HG03103 (cell line): Measurements from ENCODE around the gene PHF2.

ENCODE experiments used
- ATAC-seq: cut with Tn5 transposase; IDR thresholded peaks from one replicate; pipeline ENCODE4 v1.9.1; 2021; ENCODE audit warnings: low read depth; ENCODE audit not compliant: unreplicated experiment

PHF2 gene

DNA sequence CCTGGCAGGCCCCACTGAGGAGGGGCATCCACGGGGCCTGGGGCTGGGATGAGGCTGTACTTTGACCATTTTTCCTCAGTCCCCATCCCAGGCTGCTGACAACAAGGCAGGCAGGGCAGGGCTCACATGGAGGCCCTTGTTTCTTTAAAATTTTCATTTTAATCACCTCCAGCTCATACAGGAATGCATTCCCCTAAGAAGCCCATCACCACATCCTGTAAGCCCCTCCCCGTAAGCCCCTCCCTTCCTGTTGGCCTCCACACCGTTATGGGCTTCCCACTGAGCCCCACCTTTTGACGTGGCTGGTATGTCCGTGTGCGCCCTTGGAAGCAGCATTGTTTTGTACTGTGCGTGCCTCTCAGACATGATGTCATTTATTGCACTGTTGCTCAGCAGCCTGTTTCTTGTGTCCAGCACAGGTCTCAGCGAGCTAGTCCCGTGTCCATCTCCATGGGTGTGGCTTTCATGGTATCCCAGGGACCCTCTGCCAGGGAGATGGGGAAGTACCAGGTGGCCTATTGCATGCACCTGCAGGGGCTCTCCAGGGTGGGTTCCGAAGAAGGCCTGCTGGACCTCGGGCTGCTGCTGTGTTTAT, 22.4 kb downstream of the PHF2 start:
- no peak for ATAC-seq

DNA sequence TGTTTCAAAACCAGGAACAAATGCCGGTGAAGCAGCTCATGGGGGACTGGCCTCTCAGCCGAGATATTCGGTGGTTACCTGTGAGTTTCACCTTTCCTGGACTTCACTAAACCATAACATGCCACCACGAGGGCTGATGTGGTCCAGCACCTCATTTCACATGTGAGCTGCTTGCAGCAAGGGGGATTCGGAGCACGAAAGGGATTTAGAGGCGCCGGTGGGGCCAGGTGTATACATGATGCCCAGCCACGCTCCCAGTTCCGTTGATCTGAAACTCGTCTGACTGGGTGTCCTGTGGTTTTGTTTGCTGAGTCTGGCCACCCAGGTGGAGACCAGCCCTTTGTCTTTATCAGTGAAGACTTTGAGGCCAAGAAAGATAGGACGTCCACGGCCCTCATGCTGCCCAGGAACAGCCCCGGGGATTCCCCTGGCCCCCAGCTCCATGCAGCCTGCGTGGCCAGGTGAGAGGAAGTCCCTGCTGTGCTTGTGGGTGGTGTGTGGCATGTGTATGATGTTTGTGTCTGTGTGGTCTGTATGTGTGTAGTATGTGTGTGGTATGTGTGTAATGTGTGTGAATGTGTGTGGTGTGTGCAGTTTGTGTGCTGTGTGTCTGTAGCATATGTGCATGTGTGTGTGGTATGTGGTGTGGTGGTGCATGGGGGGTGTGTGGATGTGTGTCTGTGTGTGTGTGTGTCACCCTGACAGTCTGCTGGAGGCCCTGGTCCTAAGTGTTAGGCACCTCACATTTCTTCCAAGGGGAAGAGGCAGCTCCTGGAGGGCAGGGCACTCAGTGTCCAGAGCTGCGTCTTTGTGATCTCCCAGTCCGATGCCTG, 23.4 kb downstream of the PHF2 start:
- no peak for ATAC-seq

DNA sequence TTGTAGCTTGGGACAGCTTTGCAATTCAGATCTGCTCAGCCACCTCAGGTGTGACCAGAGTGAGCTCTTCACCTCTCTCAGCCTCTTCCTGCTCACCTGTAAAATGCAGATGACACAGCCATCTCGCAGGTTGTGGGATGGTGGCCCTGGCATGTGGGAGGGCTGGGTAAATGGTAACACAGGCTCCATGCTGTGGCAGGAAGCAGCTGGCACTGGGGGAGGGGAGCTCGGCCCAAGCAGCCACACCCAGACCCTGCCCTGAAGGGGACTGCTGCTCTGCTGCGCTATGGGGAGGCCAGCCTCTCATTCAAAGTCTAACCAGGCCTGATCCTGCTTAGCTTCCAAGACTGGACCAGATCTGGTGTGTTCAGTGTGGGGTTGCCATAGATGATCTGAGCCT, 24.1 kb downstream of the PHF2 start:
- ATAC-seq = no peak

DNA sequence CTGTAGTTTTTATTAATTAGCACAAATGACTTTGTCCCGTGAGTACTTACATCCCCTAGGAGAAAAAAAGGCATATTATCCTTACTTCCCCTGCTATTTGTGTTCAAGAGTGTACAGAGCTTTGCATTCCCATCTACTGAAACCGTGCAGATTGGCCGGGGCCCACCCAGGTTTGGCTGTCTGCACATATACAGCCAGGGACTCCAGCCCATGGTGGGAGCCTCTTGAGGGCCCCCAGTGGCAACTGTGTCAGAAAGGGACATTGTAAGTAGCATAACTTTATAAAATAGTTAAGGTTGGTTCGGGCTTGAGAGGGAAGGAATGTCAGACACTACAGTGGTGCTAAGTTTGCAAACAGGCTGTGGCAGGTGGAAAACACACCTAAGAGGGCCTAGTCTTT, 24.7 kb downstream of the PHF2 start:
- no peak for ATAC-seq

DNA sequence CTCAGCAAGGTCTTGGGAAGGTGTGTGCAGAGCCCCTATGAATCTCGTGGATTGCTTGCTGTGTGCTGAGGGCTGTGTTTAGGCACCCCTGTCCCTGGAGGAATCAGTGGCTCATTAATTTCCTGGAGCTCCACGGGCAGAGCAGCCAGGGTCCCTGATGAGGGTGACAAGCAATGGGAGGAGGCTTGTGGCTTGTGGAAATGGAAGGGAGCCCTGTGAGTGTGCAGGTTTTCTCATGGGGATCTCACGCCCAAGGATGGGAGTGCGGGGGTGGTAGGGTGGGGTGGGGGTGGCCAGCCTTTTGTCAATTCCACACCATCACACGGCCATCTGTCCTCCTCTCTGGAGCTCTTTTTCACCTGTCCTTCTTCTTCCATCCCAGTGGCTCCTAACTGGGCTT, 25.3 kb downstream of the PHF2 start:
- ATAC-seq = no peak

DNA sequence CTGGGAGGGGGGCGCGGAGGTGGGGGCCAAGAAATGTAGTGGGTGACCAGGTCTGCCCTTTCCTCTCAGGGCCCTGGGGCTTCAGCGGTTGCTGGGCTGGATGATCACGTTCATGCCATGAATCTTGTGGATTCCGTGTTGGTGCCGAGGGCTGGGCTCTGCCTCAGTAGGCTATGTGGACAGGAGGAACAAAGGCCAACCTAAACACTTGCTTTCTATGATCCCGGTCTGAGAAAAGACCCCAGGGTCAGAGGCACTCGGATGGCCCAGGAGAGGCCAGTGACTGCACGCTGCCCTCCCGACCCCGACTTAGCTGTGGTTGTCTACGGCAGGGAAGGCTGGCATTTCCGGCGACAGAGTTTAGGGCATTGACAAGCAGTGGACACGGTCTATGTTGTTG, 26.6 kb downstream of the PHF2 start:
- no peak for ATAC-seq

DNA sequence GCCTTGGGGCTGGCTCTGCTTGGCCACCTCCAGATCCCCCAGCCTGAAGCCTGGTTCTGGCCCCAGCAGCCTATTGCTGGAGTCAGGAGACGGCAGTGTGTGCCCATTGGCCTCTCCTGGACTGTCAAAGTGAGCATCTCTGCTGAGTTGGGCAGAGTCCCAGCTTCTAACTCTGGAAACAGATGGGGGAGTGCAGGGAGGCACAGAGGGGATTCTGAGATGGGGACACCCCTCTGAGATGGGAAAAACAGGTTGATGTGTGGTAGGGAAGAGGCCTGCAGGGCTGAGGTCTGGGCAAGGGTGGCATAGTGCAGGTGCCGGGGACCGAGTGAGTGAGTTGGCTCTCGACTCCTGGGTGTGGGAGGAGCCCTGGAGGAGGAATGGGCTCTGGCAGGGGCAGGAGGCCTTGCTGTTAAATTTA, 27.5 kb downstream of the PHF2 start:
- no peak for ATAC-seq

DNA sequence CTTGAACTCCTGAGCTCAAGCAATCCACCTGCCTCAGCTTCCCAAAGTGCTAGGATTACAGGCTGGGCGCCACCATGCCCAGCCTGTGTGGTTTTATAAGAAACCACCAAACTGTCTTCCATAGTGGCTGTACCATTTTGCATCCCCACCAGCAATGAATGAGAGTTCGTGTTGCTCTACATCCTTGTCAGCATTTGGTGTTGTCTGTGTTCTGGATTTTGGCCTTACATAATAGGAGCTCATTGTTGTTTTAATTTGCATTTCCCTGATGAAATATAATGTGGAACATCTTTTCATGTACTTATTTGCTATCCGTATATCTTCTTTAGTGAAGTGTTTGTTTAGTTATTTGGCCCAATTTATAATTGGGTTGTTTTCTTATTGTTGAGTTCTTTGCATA, 29.8 kb downstream of the PHF2 start:
- ATAC-seq = no peak

DNA sequence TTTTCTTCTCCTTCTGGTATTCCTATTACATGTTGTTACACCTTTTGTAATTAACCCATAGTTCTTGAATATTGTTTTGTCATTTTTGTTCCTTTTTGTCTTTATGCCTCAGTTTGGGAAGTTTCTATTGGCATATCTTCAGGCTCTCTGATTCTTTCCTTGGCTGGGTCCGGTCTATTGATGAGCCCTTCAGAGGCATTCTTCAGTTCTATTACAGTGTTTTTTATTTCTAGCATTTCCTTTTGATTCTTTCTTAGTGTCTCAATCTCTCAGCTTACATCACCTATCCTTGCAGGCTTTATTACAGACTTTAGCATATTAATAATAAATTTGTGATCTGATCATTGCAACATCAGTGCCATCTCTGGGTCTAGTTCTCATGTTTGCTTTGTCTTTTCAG, 33.8 kb downstream of the PHF2 start:
- no peak for ATAC-seq

DNA sequence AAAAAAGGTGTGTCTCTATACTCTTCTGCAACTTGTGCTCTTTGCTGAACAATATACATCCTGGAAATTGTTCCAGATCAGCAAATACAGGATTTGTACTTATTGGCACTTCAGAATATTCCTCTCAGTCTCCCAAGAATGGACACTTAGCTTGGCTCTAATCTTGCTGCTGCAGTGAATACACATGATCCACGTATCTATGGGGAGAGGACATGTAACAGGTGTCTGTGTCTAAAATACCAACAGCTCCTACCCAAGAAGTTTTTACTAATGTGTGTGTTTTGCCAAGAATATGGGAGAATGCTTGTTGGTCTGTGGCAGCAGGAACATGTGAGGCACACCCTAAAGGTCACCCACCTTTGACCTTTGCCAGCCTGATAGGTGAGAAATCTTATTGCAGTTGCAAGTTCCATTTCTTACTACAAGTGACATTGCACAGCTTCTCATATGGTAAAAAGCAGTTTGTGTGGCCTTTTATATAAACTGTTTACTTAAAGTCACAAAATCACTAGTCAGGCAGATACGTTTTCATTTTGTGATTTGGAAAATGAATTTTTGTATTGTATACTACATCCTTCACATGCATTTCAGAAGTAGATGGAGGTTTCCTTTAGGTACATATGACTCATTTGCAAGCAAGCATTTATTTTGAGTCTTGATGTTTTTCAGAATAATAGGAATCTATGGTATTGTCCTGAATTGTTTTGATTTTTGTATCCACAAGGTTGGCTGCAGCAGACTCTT, 35.8 kb downstream of the PHF2 start:
- ATAC-seq = no peak

DNA sequence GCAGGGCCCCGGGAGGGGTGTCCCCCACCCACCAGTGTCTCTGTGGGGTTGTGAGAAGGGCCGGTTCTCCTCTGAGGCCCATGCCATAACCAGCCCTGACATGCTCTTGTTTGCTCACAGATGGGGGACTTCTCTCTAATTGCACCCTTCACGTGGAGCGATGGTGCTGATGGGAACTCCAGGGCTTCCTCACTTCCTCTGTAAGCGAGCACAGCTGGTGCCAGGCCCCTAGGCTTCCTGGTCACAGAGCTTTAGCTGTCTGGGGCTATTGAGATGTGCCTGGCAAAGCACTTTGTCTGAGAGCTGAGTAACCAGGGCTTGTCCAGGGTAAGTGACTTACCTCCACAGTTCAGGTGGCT, 36.4 kb downstream of the PHF2 start:
- no peak for ATAC-seq

DNA sequence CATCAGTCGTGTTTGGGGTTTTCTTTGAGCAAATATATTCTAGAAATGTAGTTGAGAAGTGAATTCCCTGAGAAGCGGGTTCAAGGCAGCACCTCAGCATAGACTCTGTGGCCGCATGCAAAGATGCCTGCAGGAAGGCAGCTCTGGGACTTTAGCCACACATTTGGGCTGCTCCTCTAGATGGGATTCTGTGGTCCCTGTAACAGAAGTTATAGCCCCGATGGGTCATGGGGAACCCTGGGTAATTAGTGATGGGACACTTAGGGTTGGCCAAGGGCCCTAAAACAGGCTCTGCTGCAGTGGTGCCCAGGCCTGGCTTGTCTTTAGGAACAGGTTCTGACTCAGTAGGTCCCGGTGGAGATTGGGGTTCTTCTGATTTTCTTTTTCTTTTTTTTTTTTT, 36.8 kb downstream of the PHF2 start:
- ATAC-seq = no peak

DNA sequence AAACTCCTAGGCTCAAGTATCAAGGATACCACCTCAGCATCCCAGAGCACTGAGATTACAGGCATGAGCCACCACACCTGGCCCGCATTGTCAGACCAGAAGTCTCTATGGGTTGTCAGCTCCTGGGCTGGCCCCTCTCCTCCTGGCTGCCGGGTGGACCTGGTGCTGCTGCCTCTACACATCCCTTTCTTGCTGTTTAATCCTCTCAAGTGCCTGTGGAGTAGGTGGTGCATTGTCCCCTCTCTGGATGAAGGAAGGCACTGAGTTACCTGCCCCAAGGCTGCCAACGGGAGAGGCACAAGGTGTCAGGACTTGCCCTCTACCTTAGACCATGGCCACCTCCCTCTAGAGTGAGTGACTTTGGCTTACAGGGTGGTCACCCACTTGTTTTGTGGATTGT, 37.4 kb downstream of the PHF2 start:
- ATAC-seq = no peak

DNA sequence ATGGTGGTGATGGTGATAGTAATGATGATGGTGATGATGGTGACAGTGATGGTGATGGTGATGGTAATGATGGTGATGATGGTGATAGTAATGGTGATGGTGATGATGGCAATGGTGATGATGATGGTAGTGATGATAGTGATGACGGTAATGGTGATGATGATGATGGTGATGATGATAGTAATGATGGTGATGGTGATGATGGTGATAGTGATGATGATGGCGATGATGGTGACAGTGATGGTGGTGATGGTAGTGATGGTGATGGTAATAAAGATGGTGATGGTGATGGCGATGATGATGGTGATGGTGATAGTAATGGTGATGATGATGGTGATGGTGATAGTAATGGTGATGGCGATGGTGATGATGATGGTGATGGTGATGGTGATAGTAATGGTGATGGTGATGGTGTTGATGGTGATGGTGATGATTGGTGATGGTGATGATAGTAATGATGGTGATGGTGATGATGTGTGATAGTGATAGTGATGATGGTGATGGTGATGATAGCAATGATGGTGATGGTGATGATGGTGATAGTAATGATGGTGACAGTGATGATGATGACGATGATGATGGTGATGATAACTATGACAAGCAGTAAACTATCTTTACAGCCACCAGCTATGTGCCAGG, 38.6 kb downstream of the PHF2 start:
- ATAC-seq = no peak

DNA sequence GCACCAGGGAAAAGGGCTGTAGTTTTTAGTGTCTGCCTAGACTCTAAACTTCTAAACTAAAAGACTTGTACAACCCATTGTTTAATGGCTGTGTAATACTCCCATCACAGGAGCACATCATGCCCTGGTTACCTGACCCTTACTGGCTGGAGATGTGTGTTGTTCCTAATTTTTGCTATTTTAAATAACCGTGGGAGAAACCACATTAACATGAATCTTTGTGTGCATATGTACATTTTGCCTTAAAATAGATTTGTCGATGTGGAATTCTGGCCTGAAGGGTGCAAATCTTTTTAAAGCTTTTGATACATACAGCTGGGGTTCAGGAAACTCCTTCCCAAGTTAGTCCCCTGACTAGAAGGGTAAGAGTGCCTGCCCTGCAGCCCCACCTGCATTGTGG, 39.7 kb downstream of the PHF2 start:
- no peak for ATAC-seq

DNA sequence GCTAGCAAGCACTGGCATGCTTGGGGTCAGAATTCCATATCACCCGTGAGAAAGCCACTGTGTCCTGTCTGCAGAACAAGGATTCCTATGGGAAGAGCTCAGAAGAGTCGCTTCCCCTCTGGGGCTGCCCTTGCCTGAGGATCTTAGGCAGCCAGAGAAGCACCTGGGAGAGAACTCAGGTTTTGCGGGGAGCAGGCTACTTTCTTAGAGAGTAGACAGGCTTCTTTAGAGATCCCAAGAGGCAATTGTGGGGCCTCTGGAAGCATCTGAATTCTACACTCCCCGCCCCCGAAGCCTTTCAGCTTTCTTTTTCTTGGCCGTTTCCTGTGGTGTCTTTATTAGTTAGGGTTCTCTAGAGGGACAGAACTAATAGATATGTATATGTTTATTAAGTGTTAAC, 40.9 kb downstream of the PHF2 start:
- ATAC-seq = no peak

DNA sequence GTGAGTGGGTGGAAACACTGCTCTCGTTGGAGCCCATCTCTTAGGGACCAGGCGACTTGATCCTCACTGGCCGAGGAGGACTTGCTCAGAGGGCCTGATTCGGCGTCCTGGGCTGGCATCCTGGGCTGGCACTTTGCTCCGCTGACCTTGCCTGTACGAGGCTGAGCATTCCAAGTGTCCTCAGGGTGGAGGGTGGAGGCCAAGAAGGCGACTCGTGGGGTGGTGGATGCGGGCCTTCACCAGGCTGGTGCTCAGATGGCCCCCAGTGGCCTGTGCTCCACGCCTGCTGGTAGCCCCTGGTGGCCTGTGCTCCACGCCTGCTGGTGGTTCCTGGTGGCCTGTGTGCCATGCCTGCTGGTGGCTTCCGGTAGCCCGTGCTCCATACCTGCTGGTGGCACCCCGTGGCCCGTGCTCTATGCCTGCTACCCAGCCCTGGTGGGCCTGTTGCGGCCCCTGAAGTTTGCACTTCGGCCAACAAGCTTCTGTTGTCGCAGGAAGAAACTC, 42.9 kb downstream of the PHF2 start:
- no peak for ATAC-seq

DNA sequence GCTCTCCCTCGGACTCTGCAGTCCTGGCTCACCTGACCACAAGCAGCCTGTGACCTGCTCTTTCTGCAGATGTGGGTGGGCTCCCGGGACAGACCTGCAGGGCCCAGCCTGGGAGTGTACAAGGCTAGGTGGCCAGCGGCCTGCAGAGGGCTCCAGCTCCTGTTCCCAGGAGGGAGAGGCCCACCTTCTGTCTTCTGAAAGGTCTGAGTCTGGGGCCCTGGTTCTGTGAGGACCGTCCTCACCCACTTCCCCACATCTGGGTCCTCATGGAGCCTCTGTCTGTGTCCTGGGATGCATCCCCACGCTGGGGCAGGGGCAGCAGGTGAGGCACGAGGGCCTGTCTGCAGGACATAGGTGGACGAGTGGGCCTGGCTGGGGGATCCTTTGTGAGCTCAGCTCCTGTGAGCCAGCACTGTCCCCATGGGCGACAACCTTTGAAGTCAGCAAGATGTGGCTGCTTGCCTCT, 43.7 kb downstream of the PHF2 start:
- ATAC-seq = no peak

DNA sequence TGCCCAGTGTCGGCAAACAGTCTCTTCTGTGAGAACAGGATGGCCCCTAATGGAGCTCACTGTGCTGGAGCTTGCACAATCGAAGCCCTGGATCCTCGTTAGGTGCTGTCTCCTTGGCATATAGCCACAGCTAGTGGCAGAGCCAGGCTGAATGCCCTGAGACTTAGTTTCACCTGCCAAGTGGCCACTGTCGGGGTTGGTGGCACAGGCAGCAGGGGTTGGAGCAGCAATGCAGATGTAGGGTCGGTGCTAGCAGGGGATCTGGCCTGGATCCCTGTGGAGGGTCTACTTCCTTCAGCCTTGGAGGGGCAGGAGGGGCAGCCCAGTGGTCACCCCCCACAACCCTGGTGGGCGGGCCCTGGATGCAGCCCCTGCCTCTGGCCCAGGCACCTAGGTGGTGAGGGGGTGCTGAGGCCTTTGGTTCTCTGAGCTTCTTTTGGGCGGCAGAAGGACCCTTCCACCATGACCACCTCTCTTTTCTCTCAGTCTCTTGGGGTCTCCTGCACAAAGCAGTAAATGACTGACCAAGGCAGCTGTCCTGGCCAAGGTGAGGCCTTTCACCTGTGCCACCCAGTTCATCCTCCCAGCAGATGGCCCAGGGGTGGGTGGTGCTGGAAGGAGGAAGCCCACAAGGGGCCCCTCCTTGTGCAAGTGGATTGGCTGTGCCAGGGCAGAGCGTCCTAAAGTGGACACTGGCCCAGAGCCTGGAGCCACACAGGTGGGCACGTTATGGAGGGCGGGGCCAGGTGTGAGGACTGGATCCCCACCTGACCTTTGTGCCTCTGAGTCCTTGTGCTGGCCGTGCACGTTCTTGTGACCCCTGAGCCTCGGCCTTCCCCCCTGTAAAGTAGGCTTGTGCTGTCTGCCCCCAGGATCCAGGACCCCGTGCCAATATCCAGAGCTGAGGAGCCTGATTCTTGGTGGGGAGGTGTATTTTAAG, 44.8 kb downstream of the PHF2 start:
- ATAC-seq = no peak

DNA sequence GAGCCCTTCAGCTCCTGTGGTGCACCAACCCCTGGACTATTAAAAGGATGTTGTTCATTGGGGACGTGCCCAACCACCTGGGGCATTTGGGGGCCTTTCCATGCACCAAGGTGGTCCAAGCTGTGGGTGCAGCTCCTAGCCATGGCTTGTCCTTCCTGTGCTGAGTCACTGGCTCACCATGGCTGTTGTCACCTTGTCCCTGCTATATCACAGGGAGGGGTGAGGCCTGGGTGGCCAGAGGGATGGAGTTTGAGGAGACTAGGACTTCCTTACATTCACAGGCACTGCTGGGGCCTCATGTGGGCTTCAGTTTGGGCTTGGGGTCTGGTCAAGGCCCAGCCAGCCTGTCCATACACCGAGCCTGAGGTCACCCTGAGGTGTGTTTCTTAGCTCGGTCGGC, 45.5 kb downstream of the PHF2 start:
- ATAC-seq = no peak
